H1 (cell line): ENCODE data around the gene MAPT. TPM values are rescaled to one million over a fixed set of nuclear protein-coding genes. Genes with fewer than 3 reads are reported as not detected.

Source experiments
- CTCF ChIA-PET: fragments of 300-600 bp; sonication (Branson Sonifier 250); formaldehyde crosslinking; loops from one replicate; lab custom pipeline; 2021; ENCODE audit not compliant: partially characterized antibody; lab: Charles Lee
- POLR2A ChIA-PET: fragments of 300-600 bp; sonication (Branson Sonifier 250); formaldehyde crosslinking; loops from one replicate; lab custom pipeline; 2021; ENCODE audit warnings: inconsistent platforms; ENCODE audit not compliant: partially characterized antibody; lab: Charles Lee
- DNase-seq, 2 experiments: peaks; one replicate each; pipeline versions ENCODE4 v3.0.0 to v3.0.0-alpha.2; 2010 to 2022; ENCODE audit warnings: low spot score in 2 of 2, low read depth in 1 of 2, mixed read lengths in 1 of 2
- FAIRE-seq: peaks from 2 replicates; lab custom pipeline; 2011; peaks lifted over from hg19 to GRCh38; lab: Jason Lieb, UNC
- H2AFZ ChIP-seq: 2 replicates; pipeline ENCODE4 v1.8.1; 2012; ENCODE audit warnings: low read length, inconsistent platforms
- H2AK5ac ChIP-seq: 2 replicates; pipeline ENCODE4 v1.6.1; 2013; ENCODE audit warnings: low read depth, low read length
- H2BK120ac ChIP-seq: replicated peaks from 2 replicates; pipeline ENCODE3; 2013; ENCODE audit warnings: low read depth, low read length, inconsistent platforms
- H2BK12ac ChIP-seq: 2 replicates; pipeline ENCODE4 v1.6.1; 2013; ENCODE audit warnings: low read depth, low read length
- H2BK15ac ChIP-seq: 2 replicates; pipeline ENCODE4 v1.6.1; 2013; ENCODE audit warnings: low read length
- H2BK20ac ChIP-seq: 2 replicates; pipeline ENCODE4 v1.6.1; 2013; ENCODE audit warnings: low read length
- H2BK5ac ChIP-seq: 2 replicates; pipeline ENCODE4 v1.6.1; 2013; ENCODE audit warnings: low read depth, low read length
- H3K14ac ChIP-seq: 2 replicates; pipeline ENCODE4 v1.6.1; 2013; ENCODE audit warnings: inconsistent platforms; ENCODE audit not compliant: insufficient read length
- H3K18ac ChIP-seq: 2 replicates; pipeline ENCODE4 v1.6.1; 2013; ENCODE audit warnings: low read length; ENCODE audit errors: extremely low read depth
- H3K23ac ChIP-seq: 2 replicates; pipeline ENCODE4 v1.6.1; 2013; ENCODE audit warnings: inconsistent platforms; ENCODE audit not compliant: insufficient read length
- H3K23me2 ChIP-seq: 2 replicates; pipeline ENCODE4 v1.6.1; 2013; ENCODE audit warnings: low read depth, low read length
- H3K27ac ChIP-seq: 2 replicates; pipeline ENCODE4 v1.6.1; 2011; ENCODE audit warnings: low read depth, low read length, inconsistent platforms
- H3K27me3 ChIP-seq, 4 experiments: replicated peaks in 1 of 4; 1 replicate in 1 of 4; 2 replicates in 3 of 4; pipeline versions ENCODE4 v1.6.1 to v1.8.1; 2011 to 2013; ENCODE audit warnings: low read length in 3 of 4, mild to moderate bottlenecking in 3 of 4, inconsistent platforms in 2 of 4, mixed read lengths in 2 of 4, moderate library complexity in 1 of 4; ENCODE audit not compliant: control insufficient read depth in 3 of 4, insufficient read depth in 3 of 4; ENCODE audit errors: extremely low read depth in 1 of 4
- H3K36me3 ChIP-seq, 4 experiments: 2 replicates each; pipeline versions ENCODE4 v1.6.1 to v1.8.1; 2011 to 2013; ENCODE audit warnings: mild to moderate bottlenecking in 4 of 4, low read length in 3 of 4, moderate library complexity in 2 of 4, control low read depth in 1 of 4, inconsistent platforms in 1 of 4; ENCODE audit not compliant: insufficient read depth in 4 of 4, control insufficient read depth in 2 of 4
- H3K4ac ChIP-seq: replicated peaks from 2 replicates; pipeline ENCODE3; 2013; ENCODE audit warnings: low read length, low read depth, mixed read lengths, inconsistent platforms; ENCODE audit not compliant: insufficient read length
- H3K4me1 ChIP-seq, 4 experiments: replicated peaks in 1 of 4; 1 replicate in 1 of 4; 2 replicates in 3 of 4; pipeline versions ENCODE4 v1.6.1 to v1.8.1; 2011 to 2013; ENCODE audit warnings: low read length in 3 of 4, inconsistent platforms in 2 of 4, mixed read lengths in 1 of 4; ENCODE audit not compliant: insufficient read depth in 4 of 4, control insufficient read depth in 3 of 4
- H3K4me2 ChIP-seq, 2 experiments: 2 replicates each; pipeline versions ENCODE4 v1.6.1 to v1.8.1; 2011 to 2013; ENCODE audit warnings: low read depth in 2 of 2, low read length in 2 of 2, control low read depth in 1 of 2, inconsistent platforms in 1 of 2, mild to moderate bottlenecking in 1 of 2; ENCODE audit not compliant: insufficient read depth in 1 of 2
- H3K4me3 ChIP-seq, 4 experiments: fragments of 200-600, 300-600 bp in 1 of 4; sonication (generic), shearing (Covaris generic), sonication (Bioruptor Twin) in 1 of 4; 2 replicates each; pipeline versions ENCODE4 v1.5.1 to v1.8.1; 2011 to 2016; ENCODE audit warnings: low read length in 4 of 4, low read depth in 3 of 4, control low read depth in 2 of 4, inconsistent platforms in 2 of 4, mild to moderate bottlenecking in 2 of 4, mixed read lengths in 1 of 4, moderate library complexity in 1 of 4; ENCODE audit not compliant: insufficient read depth in 2 of 4; ENCODE audit errors: extremely low read depth in 1 of 4
- H3K56ac ChIP-seq: replicated peaks from 2 replicates; pipeline ENCODE3; 2013; ENCODE audit warnings: low read depth, mild to moderate bottlenecking, mixed read lengths, low read length, inconsistent platforms; ENCODE audit not compliant: insufficient read length
- H3K79me1 ChIP-seq: 2 replicates; pipeline ENCODE4 v1.6.1; 2013; ENCODE audit warnings: low read depth, low read length, control low read depth
- H3K79me2 ChIP-seq, 2 experiments: 2 replicates each; pipeline versions ENCODE4 v1.6.1 to v1.8.1; 2012 to 2013; ENCODE audit warnings: low read length in 2 of 2, mild to moderate bottlenecking in 2 of 2, inconsistent platforms in 1 of 2; ENCODE audit not compliant: insufficient read depth in 2 of 2, control insufficient read depth in 1 of 2
- H3K9ac ChIP-seq, 4 experiments: replicated peaks in 1 of 4; 1 replicate in 1 of 4; 2 replicates in 3 of 4; pipeline versions ENCODE4 v1.6.1 to v1.8.1; 2011 to 2013; ENCODE audit warnings: low read depth in 3 of 4, low read length in 3 of 4, control low read depth in 2 of 4, mild to moderate bottlenecking in 2 of 4, moderate library complexity in 2 of 4, inconsistent platforms in 1 of 4; ENCODE audit errors: extremely low read depth in 1 of 4
- H3K9me3 ChIP-seq, 2 experiments: 2 replicates each; pipeline versions ENCODE4 v1.6.1 to v1.8.1; 2012 to 2013; ENCODE audit warnings: mild to moderate bottlenecking in 2 of 2, moderate library complexity in 2 of 2, control low read depth in 1 of 2, inconsistent platforms in 1 of 2, low read depth in 1 of 2, low read length in 1 of 2, mixed read lengths in 1 of 2; ENCODE audit not compliant: insufficient read depth in 2 of 2
- H4K20me1 ChIP-seq, 2 experiments: replicated peaks in 1 of 2; 2 replicates each; pipeline versions ENCODE3 to v1.8.1; 2011 to 2013; ENCODE audit warnings: inconsistent platforms in 2 of 2, low read length in 2 of 2, mild to moderate bottlenecking in 1 of 2; ENCODE audit not compliant: insufficient read depth in 2 of 2, control insufficient read depth in 1 of 2
- H4K5ac ChIP-seq: 2 replicates; pipeline ENCODE4 v1.6.1; 2013; ENCODE audit warnings: low read length, low read depth, mixed read lengths, inconsistent platforms; ENCODE audit not compliant: insufficient read length
- H4K8ac ChIP-seq: 2 replicates; pipeline ENCODE4 v1.8.0; 2013; ENCODE audit warnings: mild to moderate bottlenecking, moderate library complexity, low read length, inconsistent platforms; ENCODE audit not compliant: insufficient read depth; ENCODE audit errors: extremely low read depth
- H4K91ac ChIP-seq: replicated peaks from 2 replicates; pipeline ENCODE3; 2013; ENCODE audit warnings: low read length, mixed read lengths, inconsistent platforms; ENCODE audit not compliant: insufficient read length
- CTCF ChIP-seq, 3 experiments: IDR thresholded peaks; 1 replicate in 2 of 3; 2 replicates in 1 of 3; pipeline versions ENCODE4 v1.5.1 to v1.6.1; 2011; ENCODE audit warnings: low read length in 3 of 3, mild to moderate bottlenecking in 3 of 3, inconsistent platforms in 2 of 3, low read depth in 1 of 3, moderate library complexity in 1 of 3; ENCODE audit not compliant: insufficient read depth in 1 of 3; ENCODE audit errors: control extremely low read depth in 1 of 3
- KDM4A ChIP-seq: IDR thresholded peaks from one replicate; pipeline ENCODE4 v1.7.1; 2012; ENCODE audit warnings: low read depth, mild to moderate bottlenecking, moderate library complexity, low read length, inconsistent platforms; ENCODE audit not compliant: severe bottlenecking
- POLR2AphosphoS5 ChIP-seq: IDR thresholded peaks from 2 replicates; pipeline ENCODE4 v1.6.1; 2011; ENCODE audit warnings: low read depth, low read length
- WGBS, 2 experiments: shearing (Covaris generic) in 1 of 2; methylation state at CpG; one replicate each; pipeline versions ENCODE4 v1.1.6 to v1.1.7; 2013 to 2015; ENCODE audit warnings: low lambda C conversion rate in 2 of 2, mixed read lengths in 2 of 2, inconsistent platforms in 1 of 2, low coverage in 1 of 2, missing lambda C conversion rate in 1 of 2; ENCODE audit not compliant: insufficient replicate concordance in 2 of 2, insufficient coverage in 1 of 2, insufficient read length in 1 of 2; ENCODE audit errors: extremely low coverage in 1 of 2, missing lambda C conversion rate in 1 of 2; 5-methylcytosine and 5-hydroxymethylcytosine counted together
- polyA plus RNA-seq, 7 experiments: library from polyadenylated mRNA; depleted of rRNA in 3 of 7; stranded (reverse) in 5 of 7; unstranded in 2 of 7; fragments of >200 nt in 5 of 7; fragments of 200-250 nt in 2 of 7; gene quantifications; 1 replicate in 5 of 7; 2 replicates in 1 of 7; 4 replicates in 1 of 7; pipeline versions ENCODE4 v1.2.1 to v1.2.3, GENCODE V29; 2011 to 2013; ENCODE audit warnings: missing spikeins in 2 of 7, mixed read lengths in 2 of 7
- total RNA-seq: library from RNA; stranded (reverse); fragmentation: NEBNext Ultra II Directional; extraction: Animal tissue kit (Norgen Biotek cat#: 25700); gene quantifications from 2 replicates; pipeline ENCODE4 v1.2.1, GENCODE V29; 2021

MAPT gene
- total and polyA plus RNA-seq, 2 of the 8 experiments (the other 6 are each of a cell fraction or from before 2014, with no cell fraction given), result 0.54 to 1.7 TPM

- Histone ChIP-seq H2BK20ac (no peak overlapping the region), H4K8ac (no peak overlapping the region), H4K20me1 (no peaks in the 10 kb centered on the region), H3K18ac (peak overlapping the region; percentile 60; the same call in 1 of the 2 replicates), H3K4me3 (no peak overlapping the region), H3K4ac (no peak overlapping the region), H3K79me2 (no peaks in the 10 kb centered on the region), H4K91ac (no peak overlapping the region), H4K5ac (no peak overlapping the region), H3K14ac (no peak overlapping the region), H2BK12ac (no peak overlapping the region), H3K4me2 (no peak overlapping the region), H3K79me1 (no peaks in the 10 kb centered on the region; the same call in 1 of the 2 replicates), H3K36me3 (no peaks in the 10 kb centered on the region), H3K9me3 (no peaks in the 10 kb centered on the region), H2BK15ac (no peak overlapping the region), H3K27ac (no peak overlapping the region), H2BK5ac (no peak overlapping the region), H3K27me3 (no peaks in the 10 kb centered on the region), H3K9ac (no peak overlapping the region), H2AFZ (no peak overlapping the region), H2AK5ac (no peak overlapping the region), H3K4me1 (no peaks in the 10 kb centered on the region; a peak in 1 of 7 replicates), H3K23ac (no peak overlapping the region), H3K56ac (no peak overlapping the region), H3K23me2 (no peaks in the 10 kb centered on the region), H2BK120ac (no peak overlapping the region)
- no peak for DNase-seq
- WGBS, 2 experiments, result 89% methylated on average over 28 of the region's 28 CpGs; no CpG with 5 or more reads in 1 of the 2 experiments
- POLR2A ChIA-PET, result no interaction called here
- TF ChIP-seq POLR2AphosphoS5, result no peak
- no peak for TF ChIP-seq KDM4A
- no peak for TF ChIP-seq CTCF (IDR thresholded peaks at IDR 0.05; ENCODE audit: control extremely low read depth in 1 of 3, insufficient read depth in 1 of 3, low read depth in 1 of 3, low read length in 3 of 3)
- FAIRE-seq, result no peak
- CTCF ChIA-PET, result interaction anchor here (1.3 to 3.7 kb wide), 7 partner anchors 9 to 24 kb away, joined by 3 to 31 read pairs (median 6); no protein-coding TSS in a partner anchor
These were observed 117.6 kb downstream of the MAPT start for GRCh38 chr17:46011711-46012505.
